ENCODE measurements around the gene LDLRAD4.

Gene LDLRAD4

GRCh38 chr18:13265008-13265910 lies 46.7 kb downstream of the LDLRAD4 start:
- TF ChIP-seq CTCF (conservative IDR thresholded peaks at IDR 0.05; ENCODE audit: low read depth, low read length) = no peak
- no peak for DNase-seq (ENCODE audit: low read depth)
- H3K4me3 ChIP-seq (ENCODE audit: low read length) = no peak overlapping the region

GRCh38 chr18:13265911-13266217 lies 47.3 kb downstream of the LDLRAD4 start:
- no peak overlapping the region for H3K4me3 ChIP-seq (ENCODE audit: low read length)
- no peak for TF ChIP-seq CTCF (conservative IDR thresholded peaks at IDR 0.05; ENCODE audit: low read depth, low read length)
- DNase-seq (ENCODE audit: low read depth) = no peak

GRCh38 chr18:13266218-13267100 lies 47.9 kb downstream of the LDLRAD4 start:
- no peak for TF ChIP-seq CTCF (conservative IDR thresholded peaks at IDR 0.05; ENCODE audit: low read depth, low read length)
- DNase-seq (ENCODE audit: low read depth) = no peak
- H3K4me3 ChIP-seq (ENCODE audit: low read length) = no peak overlapping the region

GRCh38 chr18:13267431-13267873 lies 48.9 kb downstream of the LDLRAD4 start:
- no peak overlapping the region for H3K4me3 ChIP-seq (ENCODE audit: low read length)
- TF ChIP-seq CTCF (conservative IDR thresholded peaks at IDR 0.05; ENCODE audit: low read depth, low read length) = no peak
- DNase-seq (ENCODE audit: low read depth) = peak; percentile 15

- TF ChIP-seq CTCF (conservative IDR thresholded peaks at IDR 0.05; ENCODE audit: low read depth, low read length) = peak; percentile 1
- H3K4me3 ChIP-seq (ENCODE audit: low read length) = no peak overlapping the region
- peak; percentile 82 for DNase-seq (ENCODE audit: low read depth)
Measured at GRCh38 chr18:13268158-13269012, 49.8 kb downstream of the LDLRAD4 start.

- H3K4me3 ChIP-seq (ENCODE audit: low read length) = no peak overlapping the region
- DNase-seq (ENCODE audit: low read depth) = no peak
- no peak for TF ChIP-seq CTCF (conservative IDR thresholded peaks at IDR 0.05; ENCODE audit: low read depth, low read length)
Measured at GRCh38 chr18:13269013-13269280, 50.4 kb downstream of the LDLRAD4 start.

Measured in retinal pigment epithelial cell (primary cell).